Pancreas (tissue), 10 donors: ENCODE measurements around the gene ERCC1. TPM values are rescaled to one million over a fixed set of nuclear protein-coding genes. Genes with fewer than 3 reads are reported as not detected.
"Not testable (repeated sequence)": the region's sequence is repeated elsewhere in the genome, so short reads cannot be mapped to it uniquely, and the experiment has no call there.

Experiments
- ATAC-seq, 4 donors: fragments of 200-7000 bp; cut with Tn5 transposase; one replicate each; pipeline versions ENCODE4 v1.8.0 to v1.9.1; 2020; ENCODE audit warnings: mild to moderate bottlenecking in 4 of 4, moderate library complexity in 4 of 4
- DNase-seq, 6 donors: peaks; one replicate each; pipeline ENCODE4 v3.0.0-alpha.2; 2020
- FAIRE-seq: peaks from 2 replicates; lab custom pipeline; 2012; peaks lifted over from hg19 to GRCh38; lab: Jason Lieb, UNC
- H3K27ac ChIP-seq, 4 donors: fragments of 200-600 bp; sonication (generic); 1 replicate in 3 of 4; 2 replicates in 1 of 4; pipeline versions ENCODE4 v1.5.0 to v1.8.0; 2020
- H3K27me3 ChIP-seq, 4 donors: fragments of 200-600 bp; one replicate each; pipeline ENCODE4 v1.8.0; 2021
- H3K36me3 ChIP-seq, 3 donors: fragments of 200-600 bp; sonication (generic) in 1 of 3; one replicate each; pipeline versions ENCODE4 v1.5.0 to v1.8.0; 2020 to 2021
- H3K4me1 ChIP-seq, 3 donors: fragments of 200-600 bp; one replicate each; pipeline ENCODE4 v1.8.0; 2021
- H3K4me3 ChIP-seq, 4 donors: fragments of 200-600 bp; sonication (generic) in 2 of 4; one replicate each; pipeline versions ENCODE4 v1.5.0 to v1.8.0; 2020 to 2021
- H3K9me3 ChIP-seq, 4 donors: fragments of 200-600 bp; one replicate each; pipeline ENCODE4 v1.8.0; 2021
- CTCF ChIP-seq, 4 donors: fragments of 200-600 bp; sonication (generic) in 3 of 4; IDR thresholded peaks; one replicate each; pipeline versions ENCODE4 v1.5.0 to v1.8.0; 2021; ENCODE audit warnings: antibody characterized with exemption in 4 of 4
- WGBS, 2 donors: extraction: QIAGEN DNeasy Blood & Tissue Kit; methylation state at CpG; one replicate each; pipeline ENCODE4 v1.1.7; 2013; 5-methylcytosine and 5-hydroxymethylcytosine counted together
- intact Hi-C, 3 donors: fragments of 100-400 bp; cut with DNase I; formaldehyde crosslinking; loops; one replicate each; pipeline versions ENCODE4 v1.11.1 to v1.14.2; 2022
- polyA plus RNA-seq, 2 donors: library from polyadenylated mRNA; stranded (reverse); fragments of 200-250 nt; gene quantifications; one replicate each; pipeline ENCODE4 v1.2.3, GENCODE V29; 2013
- total RNA-seq, 6 donors: library from RNA; stranded (reverse); fragmentation: NEBNext Ultra II Directional in 4 of 6; extraction: Animal tissue kit (Norgen Biotek cat#: 25700) in 4 of 6; gene quantifications; one replicate each; pipeline versions ENCODE4 v1.2.1 to v1.2.4, GENCODE V29; 2021 to 2023
- donor health status: healthy with polysubstance abuse.
- donor health status: DM: no; HTN: no; CAD: no; lungs with moderate emphysema.
- donor health status: DM: no; HTN: no; CAD: no.
- donor health status: control.
- donor health status: control.
- donor health status: Bipolar disorder and iron deficiency.
- donor health status: DM: yes; HTN: yes; CAD: no.
- donor health status: DM: no; HTN: no; CAD: no.
- donor health status: DM: no; HTN: no; CAD: no.
- donor health status: DM: yes; HTN: yes; CAD: no.

Gene ERCC1
- total and polyA plus RNA-seq, 8 donors: 28.9 to 42.3 (median 33.1) TPM

DNA sequence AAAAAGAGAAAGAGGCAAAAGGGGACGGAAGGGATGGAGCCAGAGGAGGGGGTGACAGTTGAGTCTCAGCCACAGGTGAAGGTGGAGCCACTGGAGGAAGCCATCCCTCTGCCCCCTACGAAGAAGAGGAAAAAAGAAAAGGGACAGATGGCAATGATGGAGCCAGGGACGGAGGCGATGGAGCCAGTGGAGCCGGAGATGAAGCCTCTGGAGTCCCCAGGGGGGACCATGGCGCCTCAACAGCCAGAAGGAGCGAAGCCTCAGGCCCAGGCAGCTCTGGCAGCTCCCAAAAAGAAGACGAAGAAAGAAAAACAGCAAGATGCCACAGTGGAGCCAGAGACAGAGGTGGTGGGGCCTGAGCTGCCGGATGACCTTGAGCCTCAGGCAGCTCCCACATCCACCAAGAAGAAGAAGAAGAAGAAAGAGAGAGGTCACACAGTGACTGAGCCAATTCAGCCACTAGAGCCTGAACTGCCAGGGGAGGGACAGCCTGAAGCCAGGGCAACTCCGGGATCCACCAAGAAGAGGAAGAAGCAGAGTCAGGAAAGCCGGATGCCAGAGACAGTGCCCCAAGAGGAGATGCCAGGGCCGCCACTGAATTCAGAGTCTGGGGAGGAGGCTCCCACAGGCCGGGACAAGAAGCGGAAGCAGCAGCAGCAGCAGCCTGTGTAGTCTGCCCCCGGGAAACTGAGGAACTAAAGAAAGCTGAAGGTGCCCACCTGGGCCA is 14.7 kb downstream of the ERCC1 start:
- Histone ChIP-seq H3K4me1 (peaks cover 3 to 8% (median 4%) of the 10 kb centered on the region in 3 donors), H3K9me3 (no peaks in the 10 kb centered on the region), H3K27ac (no peak overlapping the region), H3K36me3 (peaks cover 0 to 3% (median 0%) of the 10 kb centered on the region in 3 donors), H3K4me3 (no peak overlapping the region), H3K27me3 (no peaks in the 10 kb centered on the region)
- ATAC-seq: no peak
- TF ChIP-seq CTCF (IDR thresholded peaks at IDR 0.05): no peak
- FAIRE-seq: no peak
- intact Hi-C loops: no loop called here
- whole genome bisulfite sequencing, 2 donors: 83 to 84% methylated on average over 15 of the region's 15 CpGs
- peak in 1 of 6 donors; percentile 12 for DNase-seq

DNA sequence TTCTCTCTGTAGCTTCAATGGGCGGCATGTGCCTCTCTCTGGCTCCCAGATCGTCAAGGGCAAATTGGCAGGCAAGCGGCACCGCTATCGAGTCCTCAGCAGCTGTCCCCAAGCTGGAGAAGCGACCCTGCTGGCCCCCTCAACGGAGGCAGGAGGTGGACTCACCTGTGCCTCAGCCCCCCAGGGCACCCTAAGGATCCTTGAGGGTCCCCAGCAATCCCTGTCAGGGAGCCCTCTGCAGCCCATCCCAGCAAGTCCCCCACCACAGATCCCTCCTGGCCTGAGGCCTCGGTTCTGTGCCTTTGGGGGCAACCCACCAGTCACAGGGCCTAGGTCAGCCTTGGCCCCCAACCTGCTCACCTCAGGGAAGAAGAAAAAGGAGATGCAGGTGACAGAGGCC is 15.6 kb downstream of the ERCC1 start:
- no peak for TF ChIP-seq CTCF (IDR thresholded peaks at IDR 0.05)
- DNase-seq (peak in 2 of 6 donors; percentile 19 to 61), FAIRE-seq (no peak), ATAC-seq (no peak)
- Histone ChIP-seq H3K27me3 (no peaks in the 10 kb centered on the region), H3K9me3 (no peaks in the 10 kb centered on the region), H3K4me3 (no peak overlapping the region), H3K27ac (no peak overlapping the region), H3K4me1 (peaks cover 7 to 11% (median 8%) of the 10 kb centered on the region in 3 donors), H3K36me3 (no peaks in the 10 kb centered on the region)
- intact Hi-C loops: no loop called here
- 78 to 80% methylated on average over 8 of the region's 8 CpGs for WGBS, 2 donors

GRCh38 chr19:45407585-45407984 is 16.1 kb downstream of the ERCC1 start:
- not testable (repeated sequence) for ATAC-seq
- H3K4me3 ChIP-seq: peak overlapping the region in 1 of 4 donors; percentile 81

GRCh38 chr19:45407091-45407375 is 16.7 kb downstream of the ERCC1 start:
- WGBS, 2 donors: 0 to 1% methylated on average over 10 of the region's 10 CpGs
- Histone ChIP-seq H3K36me3 (no peaks in the 10 kb centered on the region), H3K27ac (no peak overlapping the region), H3K4me1 (peaks cover 7 to 13% (median 8%) of the 10 kb centered on the region in 3 donors), H3K27me3 (no peaks in the 10 kb centered on the region), H3K9me3 (no peaks in the 10 kb centered on the region), H3K4me3 (peak overlapping the region; percentile 52 to 92 (median 73))
- no peak for DNase-seq
- no peak for FAIRE-seq
- intact Hi-C loops: no loop called here
- ATAC-seq: no peak
- TF ChIP-seq CTCF (IDR thresholded peaks at IDR 0.05): no peak

More at GRCh38 chr19:45407585-45407984, 16.1 kb downstream of the ERCC1 start:
- DNase-seq, H3K9me3 ChIP-seq, H3K36me3 ChIP-seq, intact Hi-C loops, H3K27ac ChIP-seq, H3K27me3 ChIP-seq, FAIRE-seq: not testable (repeated sequence)
- peaks cover 7 to 13% (median 8%) of the 10 kb centered on the region in 3 donors for H3K4me1 ChIP-seq
- WGBS, 2 donors: 71 to 83% methylated on average over 5 of the region's 5 CpGs

DNA sequence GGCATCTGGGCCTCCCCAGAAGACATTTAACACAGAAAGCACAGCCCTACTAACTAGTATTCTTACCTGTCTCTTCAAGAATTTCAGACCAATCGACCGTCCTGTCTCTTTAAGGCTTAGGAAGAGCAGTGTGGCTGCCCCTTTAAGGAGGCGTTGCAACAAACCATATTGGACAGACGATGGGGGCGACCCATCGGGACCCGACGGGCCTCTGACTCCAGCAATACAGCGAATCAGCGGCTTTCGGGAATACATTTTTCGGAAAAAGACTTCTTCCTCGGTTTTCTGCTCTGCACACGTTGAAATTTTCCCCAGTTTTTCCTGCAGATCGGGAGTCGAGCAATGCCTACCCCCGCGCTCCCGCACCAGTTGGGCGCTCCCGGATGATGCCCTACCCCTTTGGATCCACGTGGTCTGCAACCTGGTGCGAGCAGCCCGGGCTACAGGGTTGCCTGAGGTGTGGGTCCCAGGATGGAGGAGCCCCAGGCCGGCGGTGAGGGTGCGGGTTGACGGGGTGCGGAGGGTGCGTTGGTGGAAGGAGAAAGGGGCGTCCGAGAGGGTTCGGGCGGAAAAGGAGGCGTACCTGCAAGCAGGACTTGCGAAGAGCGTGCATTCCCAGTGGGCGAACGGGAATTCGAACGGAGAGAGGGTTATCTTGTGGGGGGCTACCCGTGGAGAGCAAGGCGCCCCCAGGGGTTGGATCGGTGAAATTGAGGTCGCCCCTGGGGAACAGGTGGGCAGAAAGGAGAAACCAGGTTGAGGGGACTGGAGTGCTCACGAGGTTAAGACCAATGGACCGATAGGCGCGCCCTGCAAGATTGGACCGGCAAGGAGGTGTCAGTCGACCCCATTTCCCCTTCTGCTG is 17.3 kb downstream of the ERCC1 start, which contains the start of gene POLR1G:
Gene POLR1G, plus strand, starts transcription at position 419 of the 865 bp plus-strand sequence. Its CDS starts 53 bp downstream, at position 472.
- no peak for TF ChIP-seq CTCF (IDR thresholded peaks at IDR 0.05)
- 0 to 1% methylated on average over 51 of the region's 51 CpGs for WGBS, 2 donors
- FAIRE-seq (no peak), DNase-seq (peak; percentile 77 to 92 (median 82)), ATAC-seq (peak; percentile 57 to 75 (median 66))
- no peaks in the 10 kb centered on the region for H3K9me3 ChIP-seq
- no peaks in the 10 kb centered on the region for H3K36me3 ChIP-seq
- H3K4me3 ChIP-seq: peak within 1 kb of the TSS; percentile 52 to 92 (median 73)
- H3K4me1 ChIP-seq: peaks cover 7 to 13% (median 8%) of the 10 kb centered on the region in 3 donors
- H3K27ac ChIP-seq: peak within 1 kb of the TSS; percentile 92 to 99 (median 94)
- intact Hi-C loops: no loop called here
- no peaks in the 10 kb centered on the region for H3K27me3 ChIP-seq
